ENCODE data around the gene DNAAF3.

DNA sequence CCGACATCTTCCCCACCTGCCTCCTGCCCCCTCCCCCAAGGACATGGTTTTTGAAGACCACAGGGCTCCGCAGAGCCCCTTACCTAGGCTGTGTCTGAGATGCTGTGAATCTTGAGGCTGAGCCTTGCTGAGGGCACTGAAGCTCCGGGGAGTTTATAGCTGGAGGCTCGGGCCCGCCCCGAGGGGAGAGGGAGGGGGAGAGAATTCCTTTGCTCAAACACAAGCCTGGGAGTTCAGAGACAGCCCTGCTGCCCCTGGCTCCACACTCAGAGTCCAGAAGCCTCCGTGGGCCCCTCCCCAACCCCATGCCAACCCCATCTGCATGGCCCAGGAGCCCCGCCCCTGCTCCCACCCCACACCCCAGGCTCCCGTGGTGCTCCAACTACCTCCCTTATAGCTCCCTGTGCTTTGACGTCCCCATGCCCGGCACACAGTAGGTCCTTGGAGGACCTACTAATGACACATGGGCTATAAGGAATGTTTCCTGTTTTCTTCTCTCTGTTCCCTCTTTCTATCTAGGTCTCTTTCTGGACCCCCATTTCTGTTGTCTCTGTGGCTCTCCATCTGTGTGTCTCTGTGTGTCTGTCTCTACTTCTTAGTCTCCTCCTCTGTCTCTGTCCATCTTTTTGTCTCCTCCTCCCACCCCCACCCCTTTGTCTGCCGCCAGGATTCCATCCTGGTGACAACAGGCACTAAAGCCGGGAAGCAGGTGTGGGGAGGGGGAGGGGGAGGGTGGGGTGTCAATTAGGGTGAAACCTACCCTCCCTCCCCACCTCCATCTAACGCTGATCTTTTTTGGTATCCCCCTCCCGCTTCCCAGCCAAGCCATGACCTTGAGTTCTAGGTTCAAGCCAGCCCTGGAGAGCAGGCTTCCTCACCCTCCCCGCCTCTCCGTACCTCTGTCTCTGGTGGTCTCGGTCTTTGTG is 17.1 kb downstream of the DNAAF3 start, which contains the start of gene TNNT1:
- TF ChIP-seq, protein P1, sequence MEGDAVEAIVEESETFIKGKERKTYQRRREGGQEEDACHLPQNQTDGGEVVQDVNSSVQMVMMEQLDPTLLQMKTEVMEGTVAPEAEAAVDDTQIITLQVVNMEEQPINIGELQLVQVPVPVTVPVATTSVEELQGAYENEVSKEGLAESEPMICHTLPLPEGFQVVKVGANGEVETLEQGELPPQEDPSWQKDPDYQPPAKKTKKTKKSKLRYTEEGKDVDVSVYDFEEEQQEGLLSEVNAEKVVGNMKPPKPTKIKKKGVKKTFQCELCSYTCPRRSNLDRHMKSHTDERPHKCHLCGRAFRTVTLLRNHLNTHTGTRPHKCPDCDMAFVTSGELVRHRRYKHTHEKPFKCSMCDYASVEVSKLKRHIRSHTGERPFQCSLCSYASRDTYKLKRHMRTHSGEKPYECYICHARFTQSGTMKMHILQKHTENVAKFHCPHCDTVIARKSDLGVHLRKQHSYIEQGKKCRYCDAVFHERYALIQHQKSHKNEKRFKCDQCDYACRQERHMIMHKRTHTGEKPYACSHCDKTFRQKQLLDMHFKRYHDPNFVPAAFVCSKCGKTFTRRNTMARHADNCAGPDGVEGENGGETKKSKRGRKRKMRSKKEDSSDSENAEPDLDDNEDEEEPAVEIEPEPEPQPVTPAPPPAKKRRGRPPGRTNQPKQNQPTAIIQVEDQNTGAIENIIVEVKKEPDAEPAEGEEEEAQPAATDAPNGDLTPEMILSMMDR (IDR thresholded peaks at IDR 0.05) = no peak
- TF ChIP-seq POLR2A (IDR thresholded peaks at IDR 0.05) = no peak
